DOHH2 (cell line): ENCODE results near the gene RALGAPA2.

Experiments used
- EZH2phosphoT487 ChIP-seq: fragments of 200-600 bp; sonication (generic); IDR thresholded peaks from 2 replicates; pipeline ENCODE4 v1.6.1; 2017; ENCODE audit warnings: borderline replicate concordance, mild to moderate bottlenecking, antibody characterized with exemption, low read length, moderate library complexity, mixed read lengths
- TF ChIP-seq, protein P1 (sequence below): fragments of 200-600 bp; sonication (generic); IDR thresholded peaks from one replicate; pipeline ENCODE4 v1.5.1; 2014; ENCODE audit warnings: antibody characterized with exemption, mild to moderate bottlenecking, low read depth, low read length; ENCODE audit not compliant: poor library complexity, severe bottlenecking

- TF ChIP-seq, protein P1, sequence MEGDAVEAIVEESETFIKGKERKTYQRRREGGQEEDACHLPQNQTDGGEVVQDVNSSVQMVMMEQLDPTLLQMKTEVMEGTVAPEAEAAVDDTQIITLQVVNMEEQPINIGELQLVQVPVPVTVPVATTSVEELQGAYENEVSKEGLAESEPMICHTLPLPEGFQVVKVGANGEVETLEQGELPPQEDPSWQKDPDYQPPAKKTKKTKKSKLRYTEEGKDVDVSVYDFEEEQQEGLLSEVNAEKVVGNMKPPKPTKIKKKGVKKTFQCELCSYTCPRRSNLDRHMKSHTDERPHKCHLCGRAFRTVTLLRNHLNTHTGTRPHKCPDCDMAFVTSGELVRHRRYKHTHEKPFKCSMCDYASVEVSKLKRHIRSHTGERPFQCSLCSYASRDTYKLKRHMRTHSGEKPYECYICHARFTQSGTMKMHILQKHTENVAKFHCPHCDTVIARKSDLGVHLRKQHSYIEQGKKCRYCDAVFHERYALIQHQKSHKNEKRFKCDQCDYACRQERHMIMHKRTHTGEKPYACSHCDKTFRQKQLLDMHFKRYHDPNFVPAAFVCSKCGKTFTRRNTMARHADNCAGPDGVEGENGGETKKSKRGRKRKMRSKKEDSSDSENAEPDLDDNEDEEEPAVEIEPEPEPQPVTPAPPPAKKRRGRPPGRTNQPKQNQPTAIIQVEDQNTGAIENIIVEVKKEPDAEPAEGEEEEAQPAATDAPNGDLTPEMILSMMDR: no peak
- no peak for TF ChIP-seq EZH2phosphoT487
Measured at GRCh38 chr20:20495729-20496503, 216.5 kb downstream of the RALGAPA2 start.
